ENCODE measurements around the gene SLC24A1. TPM values are rescaled to one million over a fixed set of nuclear protein-coding genes. Genes with fewer than 3 reads are reported as not detected.

SLC24A1 gene
- total RNA-seq, 1 donor from 2014 or later, result 14.9 TPM

DNA sequence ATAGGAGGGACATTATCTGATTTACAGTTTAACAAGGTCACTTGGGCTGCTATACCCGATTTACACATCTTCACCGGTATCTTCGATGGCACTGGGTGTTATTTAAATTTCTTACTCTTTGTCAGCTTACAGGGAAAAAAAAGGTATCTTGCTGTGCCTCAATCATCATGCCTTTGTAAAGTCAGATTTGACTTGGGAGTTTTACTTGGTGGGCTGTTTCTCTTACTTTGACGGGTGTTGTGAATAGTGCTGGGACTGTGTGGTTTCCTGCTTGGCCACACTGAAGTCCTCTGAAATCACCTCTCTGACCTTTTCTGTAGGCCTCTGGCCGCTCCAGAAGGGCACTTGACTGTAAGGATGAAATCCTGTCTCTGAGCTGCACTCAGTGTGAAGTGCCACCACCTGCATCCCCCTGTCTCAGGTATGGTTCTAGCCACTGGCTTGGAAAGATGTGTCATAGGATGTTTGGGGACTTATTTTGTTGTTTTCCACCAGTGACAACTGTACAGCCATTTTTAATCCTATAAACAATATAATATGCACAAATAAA lies 3.1 kb upstream of the SLC24A1 start:
- DNase-seq (ENCODE audit: low read depth), result no peak

DNA sequence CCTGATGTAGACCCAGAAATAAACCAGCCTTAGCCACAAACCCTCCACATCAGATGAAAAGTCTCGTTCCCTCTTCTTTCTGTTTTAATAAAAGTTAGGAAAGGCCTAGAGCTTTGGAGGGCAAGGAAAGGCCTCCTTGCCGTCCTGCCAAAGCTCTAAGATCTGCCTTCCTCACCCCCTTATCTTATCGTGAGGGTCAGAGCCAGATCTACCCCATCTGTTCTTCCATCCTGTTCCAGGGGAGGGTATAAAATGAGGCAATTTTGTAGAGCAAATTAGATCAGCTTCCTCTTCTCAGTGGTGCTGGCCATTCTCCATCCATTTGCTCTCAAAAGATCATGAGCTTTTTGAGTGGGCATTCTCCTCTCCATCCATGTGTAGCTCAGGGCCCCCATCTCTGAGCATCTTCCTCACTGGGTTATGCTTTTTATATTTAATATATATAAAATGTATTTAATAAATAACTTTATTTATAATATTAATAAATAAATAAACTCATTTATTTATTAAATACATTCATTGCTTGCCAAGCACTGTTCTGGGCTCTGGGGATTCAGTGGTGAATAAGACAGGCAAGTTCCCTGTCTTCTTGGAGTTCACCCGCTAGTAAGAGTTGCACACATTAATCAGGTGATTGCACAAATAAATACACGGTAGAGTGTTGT lies 2.0 kb upstream of the SLC24A1 start:
- no peak for DNase-seq (ENCODE audit: low read depth)

DNA sequence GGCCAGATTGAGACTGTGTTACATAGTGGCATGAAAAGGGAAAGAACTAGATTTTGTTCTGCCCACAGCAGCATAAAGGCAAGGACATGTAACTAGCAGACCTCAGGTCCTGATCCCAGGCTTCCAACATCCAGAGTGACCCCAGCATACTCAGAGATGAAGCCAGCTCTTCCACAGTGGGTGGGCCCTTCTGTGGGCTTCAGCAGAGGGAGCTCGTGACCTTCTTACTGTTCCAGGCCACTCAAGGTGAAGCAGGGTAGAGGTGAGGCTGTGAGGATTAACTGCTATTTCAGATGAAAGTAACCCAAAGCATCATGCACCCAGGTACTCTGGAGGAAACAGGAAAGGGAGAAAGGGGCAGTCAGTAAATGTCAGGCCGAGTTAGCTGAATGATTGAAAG lies 905 bp upstream of the SLC24A1 start:
- DNase-seq (ENCODE audit: low read depth), result no peak

DNA sequence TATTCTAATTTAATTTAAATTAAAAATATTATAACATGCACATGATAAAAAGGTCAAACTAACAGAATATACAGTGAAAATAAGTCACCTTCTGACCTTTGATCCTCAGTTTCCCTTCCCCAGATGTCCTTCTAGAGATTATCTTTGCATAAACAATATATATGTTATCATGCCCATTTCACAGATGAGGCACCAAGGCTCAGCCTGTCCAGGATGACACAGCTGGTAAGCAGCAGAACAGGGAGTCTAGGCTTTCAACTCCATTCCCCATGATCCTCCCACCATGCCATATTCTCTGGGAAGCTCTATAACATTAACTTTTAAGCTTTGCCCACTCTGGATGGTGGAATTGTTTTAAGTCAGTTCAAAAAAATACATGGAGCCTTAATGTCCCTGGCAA lies 1.4 kb downstream of the SLC24A1 start:
- DNase-seq (ENCODE audit: low read depth), result no peak

DNA sequence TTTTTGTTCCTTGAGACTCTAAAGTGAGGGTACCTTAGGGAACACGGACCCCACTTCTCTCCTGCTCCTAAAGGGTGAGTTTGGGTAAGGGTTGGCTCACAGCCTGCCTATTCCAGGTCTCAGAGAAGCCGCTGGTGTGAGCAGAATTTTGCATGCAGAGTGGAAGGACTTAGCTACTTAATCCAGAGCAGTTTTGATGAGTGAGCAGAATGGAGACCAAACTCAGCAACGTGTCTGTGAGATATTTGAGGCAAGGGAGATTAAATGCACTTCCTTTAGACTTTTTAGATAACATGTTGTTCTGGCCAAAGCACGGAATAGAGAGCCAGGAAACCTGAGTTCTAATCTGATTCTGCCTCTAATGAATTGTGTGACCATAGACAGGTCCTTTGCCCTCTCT lies 5.1 kb downstream of the SLC24A1 start:
- no peak for DNase-seq (ENCODE audit: low read depth)

DNA sequence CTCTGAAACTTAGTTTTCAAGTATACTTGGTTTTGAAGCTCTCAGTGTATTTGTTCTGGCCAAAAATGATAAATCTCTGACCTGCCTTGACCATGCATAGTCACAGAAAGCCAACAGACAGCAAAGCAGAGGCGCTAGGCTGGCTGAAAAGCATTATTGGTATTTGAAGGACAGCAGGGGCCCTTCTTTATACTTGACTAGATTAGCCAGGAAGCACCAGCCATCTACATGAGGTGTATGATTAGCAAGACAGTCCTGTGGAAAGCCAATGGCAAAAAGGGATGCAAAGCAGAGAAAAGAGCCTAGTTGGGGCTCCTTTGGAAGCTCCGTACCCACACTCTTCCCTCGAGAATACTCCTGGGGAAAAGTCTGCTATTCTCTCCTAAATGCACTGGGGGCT lies 7.8 kb downstream of the SLC24A1 start:
- DNase-seq (ENCODE audit: low read depth), result no peak

DNA sequence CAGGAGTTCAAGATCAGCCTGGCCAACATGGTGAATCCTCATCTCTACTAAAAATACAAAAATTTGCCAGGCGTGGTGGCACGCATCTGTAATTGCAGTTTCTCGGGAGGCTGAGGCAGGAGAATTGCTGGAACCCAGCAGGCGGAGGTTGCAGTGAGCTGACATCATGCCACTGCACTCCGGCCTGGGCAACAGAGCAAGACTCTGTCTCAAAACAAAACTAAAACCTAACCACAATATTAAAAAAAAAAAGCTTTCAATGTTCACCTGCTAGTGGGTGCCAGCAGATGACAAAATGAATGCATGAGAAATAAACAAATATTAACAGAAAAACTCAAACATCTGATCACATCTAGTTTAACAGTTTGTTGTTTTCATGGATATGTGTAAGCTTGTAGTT lies 9.0 kb downstream of the SLC24A1 start:
- no peak for DNase-seq (ENCODE audit: low read depth)

DNA sequence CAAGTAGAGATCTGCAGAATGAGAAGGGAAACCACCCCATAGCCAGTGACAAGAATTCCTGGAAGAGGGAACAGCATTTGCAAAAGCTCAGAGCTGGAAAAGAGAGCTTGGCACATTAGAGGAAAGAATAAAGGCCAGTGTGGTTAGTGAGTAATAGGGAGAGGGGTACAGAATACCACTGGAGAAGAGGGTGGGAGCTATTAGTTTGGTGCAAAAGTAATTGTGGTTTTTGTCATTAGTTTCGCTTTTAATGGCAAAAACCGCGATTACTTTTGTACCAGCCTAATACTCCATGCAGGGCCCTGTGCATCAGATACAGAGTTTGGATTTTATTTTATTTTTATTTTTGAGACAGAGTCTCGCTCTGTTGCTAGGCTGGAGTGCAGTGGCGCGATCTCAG lies 9.8 kb downstream of the SLC24A1 start:
- no peak for DNase-seq (ENCODE audit: low read depth)

DNA sequence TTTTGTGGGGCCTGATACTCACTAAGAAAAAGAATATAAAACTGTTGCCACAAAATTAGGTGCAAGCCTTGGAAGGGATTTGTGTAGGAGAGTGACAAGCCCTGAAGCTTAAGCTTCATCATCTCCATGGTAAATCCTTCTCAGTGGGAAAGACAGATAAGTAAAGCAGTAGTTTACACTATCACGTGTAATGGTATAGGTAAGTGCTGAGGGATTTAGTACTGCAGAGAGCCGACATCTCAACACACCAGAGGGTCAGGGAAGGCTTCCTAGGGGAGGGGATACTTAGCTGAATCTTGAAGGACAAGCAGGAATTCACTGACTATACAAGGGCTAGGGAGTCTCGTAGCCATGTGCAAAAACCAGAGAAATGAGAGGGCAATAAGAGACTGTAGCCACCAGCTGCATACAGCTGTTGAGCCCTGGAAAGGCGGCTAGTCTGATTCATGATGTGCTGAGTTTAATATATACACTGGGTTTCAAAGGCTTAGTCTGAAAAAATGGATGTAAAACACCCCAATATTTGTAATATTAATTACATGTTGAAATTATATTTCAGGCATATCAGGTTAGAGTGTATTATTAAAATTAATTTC lies 11.1 kb downstream of the SLC24A1 start:
- DNase-seq (ENCODE audit: low read depth), result no peak

DNA sequence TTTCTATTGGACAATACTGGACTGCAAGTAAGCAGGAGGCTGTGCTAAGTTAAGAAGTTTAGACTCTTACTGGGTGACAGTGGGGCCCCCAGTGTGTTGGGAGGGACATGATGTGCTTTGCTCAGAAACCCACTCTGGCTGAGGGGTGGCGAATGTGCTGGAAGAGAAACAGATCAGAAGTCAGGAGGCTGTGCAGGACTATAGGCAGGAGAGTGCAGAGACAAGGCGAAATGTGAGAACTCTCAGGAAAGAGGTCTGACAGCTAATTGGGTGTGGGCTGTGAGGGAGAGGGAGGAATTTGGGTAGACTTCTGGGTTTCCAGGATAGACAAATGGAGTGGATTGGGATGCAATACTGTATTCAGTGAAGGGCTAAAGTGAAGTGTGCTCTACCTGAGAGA lies 12.0 kb downstream of the SLC24A1 start:
- DNase-seq (ENCODE audit: low read depth), result no peak

DNA sequence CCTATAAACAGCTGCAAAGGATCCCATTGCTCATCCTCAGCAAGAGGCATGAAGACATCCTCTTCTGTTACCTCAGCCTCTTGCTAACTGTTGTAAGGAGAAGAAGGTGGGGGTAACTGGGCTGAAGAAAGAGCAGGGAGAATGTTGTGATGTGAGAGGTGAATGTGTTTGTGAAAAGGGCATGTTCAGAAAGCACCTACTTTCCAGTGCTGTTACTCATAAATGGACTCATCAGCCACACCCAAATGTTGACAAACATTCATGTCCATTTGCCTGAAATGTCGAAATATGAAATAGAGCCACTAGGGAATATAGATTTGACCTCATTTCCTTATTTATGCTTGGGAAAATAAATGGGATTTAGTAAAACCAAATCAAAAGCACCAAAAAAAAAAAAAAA lies 12.6 kb downstream of the SLC24A1 start:
- DNase-seq (ENCODE audit: low read depth), result no peak

DNA sequence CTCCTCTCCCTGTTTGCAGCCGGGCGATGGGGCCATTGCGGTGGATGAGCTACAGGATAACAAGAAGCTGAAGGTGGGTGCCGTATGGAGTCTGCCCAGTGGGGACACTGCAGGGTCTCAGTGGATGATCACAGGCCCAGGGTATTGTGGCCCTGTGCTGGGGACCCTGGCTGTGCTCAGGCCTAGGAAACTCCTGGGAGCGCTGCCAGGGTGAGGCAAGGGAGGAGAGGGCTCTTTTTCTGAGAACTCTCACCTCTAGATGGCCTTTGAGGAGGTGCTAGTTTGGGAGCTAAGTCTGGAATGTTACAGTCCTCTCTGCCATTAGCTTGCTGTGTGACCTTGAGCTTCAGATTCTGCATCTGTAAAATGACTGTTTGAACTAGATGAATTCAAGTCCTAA lies 16.4 kb downstream of the SLC24A1 start:
- DNase-seq (ENCODE audit: low read depth), result no peak

DNA sequence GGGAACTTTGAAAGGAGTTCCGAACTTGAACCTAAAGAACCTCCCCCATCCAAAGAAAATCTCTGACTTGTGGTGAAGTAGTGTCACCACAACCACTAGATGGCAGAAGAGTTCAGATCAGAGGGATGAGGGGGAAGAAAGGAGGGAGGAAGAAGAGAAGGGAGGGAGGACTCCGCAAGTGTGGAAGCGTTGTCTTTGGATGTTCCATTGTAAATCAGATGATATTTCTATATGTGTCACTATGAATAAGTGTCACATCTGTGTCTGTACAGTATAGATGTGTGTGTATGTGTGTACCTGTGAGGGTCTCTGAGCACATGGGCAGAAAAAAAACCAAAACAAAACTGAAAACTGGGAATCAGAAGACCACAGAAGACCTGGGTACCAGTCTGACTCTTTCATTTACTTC lies 16.9 kb downstream of the SLC24A1 start:
- DNase-seq (ENCODE audit: low read depth), result peak; percentile 76

DNA sequence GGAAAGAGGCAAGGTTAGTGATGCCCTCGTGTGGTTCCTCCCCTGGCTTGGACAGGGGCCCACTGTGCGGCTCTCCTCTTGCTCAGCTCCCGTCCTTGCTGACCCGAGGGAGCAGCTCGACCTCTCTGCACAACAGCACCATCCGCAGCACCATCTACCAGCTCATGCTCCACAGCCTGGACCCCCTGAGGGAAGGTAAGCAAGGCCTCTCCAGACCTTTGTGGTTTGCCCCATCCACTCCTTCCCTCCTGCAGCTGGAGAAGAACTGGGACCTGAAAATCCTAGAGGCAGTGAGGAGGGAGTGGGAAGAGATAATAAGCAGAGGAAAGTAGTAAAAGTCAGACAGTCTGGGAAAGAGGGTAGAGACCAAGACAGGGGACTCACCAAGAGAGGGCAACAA lies 17.8 kb downstream of the SLC24A1 start:
- DNase-seq (ENCODE audit: low read depth), result no peak

DNA sequence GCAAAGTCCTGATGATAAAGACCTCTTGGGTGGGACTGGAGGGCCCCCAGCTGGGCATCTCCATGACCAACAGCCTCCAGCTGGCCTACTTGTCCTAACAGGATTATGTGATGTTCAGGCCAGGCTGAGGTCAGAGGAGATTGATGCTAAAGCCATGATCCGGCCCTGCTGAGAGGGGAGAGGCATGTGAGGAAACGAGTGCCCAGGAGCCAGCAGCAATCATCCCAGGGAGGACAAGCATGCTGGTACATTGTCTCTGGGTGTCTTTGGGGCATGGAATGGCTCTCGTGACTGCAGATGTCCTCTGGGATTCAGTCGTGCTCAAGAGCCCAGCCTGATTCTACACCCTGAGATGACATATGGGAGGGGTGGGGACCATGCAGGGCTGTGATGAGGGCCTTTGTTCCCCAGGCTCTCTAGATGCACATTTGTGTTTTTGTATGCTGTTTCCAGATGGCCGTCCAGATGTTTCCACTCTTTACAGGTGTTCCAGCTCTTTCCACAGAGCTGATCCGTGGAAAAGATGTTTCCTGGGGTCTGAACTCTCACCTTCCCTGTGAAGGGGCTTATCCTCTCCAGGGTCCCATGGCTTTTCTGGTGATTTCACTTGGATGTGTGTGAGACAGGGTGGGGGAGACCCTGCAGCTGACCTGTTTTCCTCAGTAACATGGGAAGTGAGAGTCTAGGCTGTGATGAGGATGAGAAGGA lies 20.2 kb downstream of the SLC24A1 start:
- no peak for DNase-seq (ENCODE audit: low read depth)

DNA sequence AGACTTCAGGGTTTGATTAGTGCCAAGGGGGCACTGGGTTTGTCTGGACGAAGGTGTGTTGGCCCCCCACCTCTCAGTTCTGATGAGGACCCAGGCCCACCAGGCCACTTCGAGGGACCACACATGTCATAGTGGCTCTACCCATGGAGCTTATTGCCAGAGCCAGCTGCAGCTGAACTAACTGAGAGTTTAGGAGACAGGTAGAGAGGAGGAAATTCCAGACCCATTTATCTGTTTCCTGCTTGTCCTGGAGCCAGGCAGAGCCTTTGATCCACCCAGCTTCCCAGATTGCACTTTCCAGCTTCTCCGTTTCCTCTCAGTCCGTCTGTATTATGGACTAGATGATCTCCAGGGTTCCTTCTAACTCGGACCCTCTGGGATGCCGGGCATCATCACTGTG lies 20.9 kb downstream of the SLC24A1 start:
- DNase-seq (ENCODE audit: low read depth), result no peak

DNA sequence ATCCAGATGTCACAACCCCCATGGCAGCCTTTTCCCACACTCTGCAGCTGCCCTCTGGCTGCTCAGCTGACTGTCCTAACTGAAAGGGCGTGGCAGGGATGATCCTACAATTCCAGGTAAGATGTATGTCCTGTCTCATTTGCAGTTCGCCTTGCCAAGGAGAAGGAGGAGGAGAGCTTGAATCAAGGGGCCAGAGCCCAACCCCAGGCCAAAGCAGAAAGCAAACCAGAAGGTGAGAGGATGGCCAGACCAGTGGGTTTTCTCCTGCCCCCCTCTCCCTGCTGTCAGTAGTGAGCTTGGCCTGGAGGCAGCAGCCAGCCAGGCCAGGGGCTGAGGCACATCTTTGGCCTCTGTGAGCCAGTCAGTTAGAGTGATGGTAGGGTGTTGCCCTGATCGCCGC lies 22.5 kb downstream of the SLC24A1 start:
- DNase-seq (ENCODE audit: low read depth), result no peak

DNA sequence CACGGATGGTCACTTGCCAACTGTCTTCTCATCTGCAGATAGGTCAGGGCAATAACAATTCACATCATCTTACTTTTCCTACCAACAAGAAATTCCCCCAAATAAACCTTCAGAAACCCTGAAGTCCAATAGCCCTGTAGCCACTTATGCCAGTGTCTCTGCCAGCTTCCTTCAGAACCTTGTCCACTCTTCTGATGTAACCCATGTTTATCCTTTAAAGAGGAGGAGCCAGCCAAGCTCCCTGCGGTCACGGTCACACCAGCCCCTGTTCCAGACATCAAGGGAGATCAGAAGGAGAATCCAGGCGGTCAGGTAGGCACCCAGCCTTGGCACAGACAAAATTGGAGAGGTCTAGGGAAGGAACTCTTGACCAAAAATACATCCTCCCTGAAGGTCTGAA lies 23.7 kb downstream of the SLC24A1 start:
- no peak for DNase-seq (ENCODE audit: low read depth)

DNA sequence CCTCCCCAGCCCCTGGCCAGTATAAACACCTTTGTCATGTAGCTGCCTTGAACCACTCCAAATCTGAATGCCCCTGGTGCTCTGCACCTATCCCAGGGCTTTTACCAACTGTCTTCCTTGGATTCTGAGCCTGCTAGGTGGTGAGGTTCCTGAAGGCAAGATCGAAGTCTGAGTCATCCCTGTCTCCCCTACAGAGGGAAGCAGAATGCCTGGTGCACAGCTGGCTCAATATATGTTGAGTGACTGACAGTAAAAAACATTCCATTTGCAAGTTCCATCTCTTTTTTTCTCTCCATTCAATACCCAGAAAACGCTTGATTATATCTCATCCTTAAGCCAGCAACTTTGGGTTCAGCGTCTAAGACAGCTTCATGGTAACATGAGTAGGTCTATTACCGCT lies 24.7 kb downstream of the SLC24A1 start:
- peak; percentile 6 for DNase-seq (ENCODE audit: low read depth)

DNA sequence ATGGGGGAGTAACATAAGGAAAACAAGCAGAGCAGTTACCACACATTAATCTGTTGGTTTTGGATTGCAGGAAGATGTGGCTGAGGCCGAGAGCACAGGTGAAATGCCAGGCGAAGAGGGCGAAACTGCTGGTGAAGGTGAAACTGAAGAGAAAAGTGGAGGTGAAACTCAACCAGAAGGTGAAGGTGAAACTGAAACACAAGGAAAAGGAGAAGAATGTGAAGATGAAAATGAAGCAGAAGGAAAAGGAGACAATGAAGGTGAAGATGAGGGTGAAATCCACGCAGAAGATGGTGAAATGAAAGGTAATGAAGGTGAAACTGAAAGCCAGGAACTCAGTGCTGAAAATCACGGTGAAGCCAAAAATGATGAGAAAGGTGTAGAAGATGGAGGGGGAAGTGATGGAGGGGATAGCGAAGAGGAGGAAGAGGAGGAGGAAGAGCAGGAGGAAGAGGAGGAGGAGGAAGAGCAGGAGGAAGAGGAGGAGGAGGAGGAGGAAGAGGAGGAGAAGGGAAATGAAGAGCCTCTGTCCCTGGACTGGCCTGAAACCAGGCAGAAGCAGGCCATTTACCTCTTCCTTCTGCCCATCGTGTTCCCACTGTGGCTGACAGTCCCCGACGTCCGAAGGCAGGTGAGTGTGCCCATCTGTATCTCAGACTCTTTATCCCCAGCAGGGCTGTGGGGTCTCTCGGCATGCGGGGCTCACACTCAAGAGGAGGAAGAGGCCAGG lies 28.7 kb downstream of the SLC24A1 start:
- no peak for DNase-seq (ENCODE audit: low read depth)

DNA sequence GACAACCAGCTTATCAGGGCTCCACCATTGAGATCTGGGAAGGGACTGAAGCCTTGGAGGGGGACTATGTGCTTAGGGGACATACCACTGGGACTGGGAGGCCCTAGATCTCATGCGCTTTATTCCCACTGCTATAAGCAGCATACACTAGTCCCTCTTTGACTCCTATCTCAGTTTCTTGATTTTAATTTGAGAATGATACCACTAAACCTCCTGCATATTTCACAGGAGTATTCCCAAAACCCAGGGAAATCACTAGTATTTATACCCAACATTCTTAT lies 29.2 kb downstream of the SLC24A1 start:
- DNase-seq (ENCODE audit: low read depth), result no peak

DNA sequence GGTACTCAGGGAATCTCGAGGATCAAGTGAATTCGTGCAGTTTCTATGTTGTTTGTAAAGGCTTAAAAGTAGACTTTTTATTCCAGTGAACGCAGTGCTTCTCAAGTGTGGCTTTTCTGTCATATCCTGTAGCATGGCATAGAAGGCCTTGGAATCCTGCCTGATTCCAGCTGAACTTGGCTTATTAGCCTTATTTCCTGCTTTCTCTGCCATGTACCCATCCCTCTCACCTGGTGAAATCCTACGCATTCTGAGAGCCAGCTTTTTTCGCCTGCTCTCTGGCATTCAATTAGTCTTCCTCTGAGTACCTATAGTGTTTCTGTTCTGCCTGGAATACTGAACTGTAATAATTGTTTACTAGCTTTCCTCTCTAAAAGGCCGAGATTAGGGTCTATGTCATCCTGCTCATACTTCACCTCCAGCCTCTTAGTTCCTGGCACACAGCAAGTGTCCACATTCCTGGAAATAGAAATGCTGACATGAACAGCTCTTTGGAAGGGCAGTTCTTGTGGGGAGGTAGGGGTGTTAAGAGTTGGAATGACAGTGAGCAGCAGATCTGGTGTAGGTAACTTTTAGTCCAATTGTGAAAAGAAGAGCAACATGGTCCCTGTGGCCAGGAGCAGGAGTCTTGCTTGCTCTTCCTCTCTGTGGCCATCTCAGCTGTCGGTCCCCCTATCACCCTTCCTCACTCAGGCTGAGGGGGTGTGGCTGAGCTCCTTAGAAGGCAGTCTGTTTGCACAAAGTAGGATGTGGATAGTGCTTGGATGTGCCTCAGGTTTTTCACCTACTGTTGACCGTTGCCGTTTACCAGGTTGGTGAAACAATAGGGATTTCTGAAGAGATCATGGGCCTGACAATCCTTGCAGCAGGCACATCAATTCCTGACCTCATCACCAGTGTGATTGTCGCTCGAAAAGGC lies 30.4 kb downstream of the SLC24A1 start:
- DNase-seq (ENCODE audit: low read depth), result no peak
